Tibial nerve (tissue), 4 donors: ENCODE measurements around the gene ZBTB8OS.

Source experiments
- EP300 ChIP-seq, 2 donors: sonication (generic); formaldehyde crosslinking; IDR thresholded peaks; one replicate each; pipeline ENCODE4 v1.6.1; 2017; ENCODE audit warnings: antibody characterized with exemption in 2 of 2, mild to moderate bottlenecking in 1 of 2
- POLR2A ChIP-seq, 2 donors: fragments of 450-650 bp; IDR thresholded peaks; one replicate each; pipeline ENCODE4 v1.6.1; 2017; ENCODE audit warnings: antibody characterized with exemption in 2 of 2, mild to moderate bottlenecking in 2 of 2, moderate library complexity in 2 of 2
- TF ChIP-seq, protein P1 (sequence below), 5 experiments: fragments of 200-600 bp in 3 of 5; fragments of 450-650 bp in 2 of 5; sonication (generic) in 3 of 5; IDR thresholded peaks; one replicate each; pipeline ENCODE4 v1.5.1; 2016 to 2019; ENCODE audit warnings: antibody characterized with exemption in 5 of 5, mild to moderate bottlenecking in 3 of 5, moderate library complexity in 2 of 5

- TF ChIP-seq, protein P1, sequence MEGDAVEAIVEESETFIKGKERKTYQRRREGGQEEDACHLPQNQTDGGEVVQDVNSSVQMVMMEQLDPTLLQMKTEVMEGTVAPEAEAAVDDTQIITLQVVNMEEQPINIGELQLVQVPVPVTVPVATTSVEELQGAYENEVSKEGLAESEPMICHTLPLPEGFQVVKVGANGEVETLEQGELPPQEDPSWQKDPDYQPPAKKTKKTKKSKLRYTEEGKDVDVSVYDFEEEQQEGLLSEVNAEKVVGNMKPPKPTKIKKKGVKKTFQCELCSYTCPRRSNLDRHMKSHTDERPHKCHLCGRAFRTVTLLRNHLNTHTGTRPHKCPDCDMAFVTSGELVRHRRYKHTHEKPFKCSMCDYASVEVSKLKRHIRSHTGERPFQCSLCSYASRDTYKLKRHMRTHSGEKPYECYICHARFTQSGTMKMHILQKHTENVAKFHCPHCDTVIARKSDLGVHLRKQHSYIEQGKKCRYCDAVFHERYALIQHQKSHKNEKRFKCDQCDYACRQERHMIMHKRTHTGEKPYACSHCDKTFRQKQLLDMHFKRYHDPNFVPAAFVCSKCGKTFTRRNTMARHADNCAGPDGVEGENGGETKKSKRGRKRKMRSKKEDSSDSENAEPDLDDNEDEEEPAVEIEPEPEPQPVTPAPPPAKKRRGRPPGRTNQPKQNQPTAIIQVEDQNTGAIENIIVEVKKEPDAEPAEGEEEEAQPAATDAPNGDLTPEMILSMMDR (IDR thresholded peaks at IDR 0.05) = no peak
- TF ChIP-seq POLR2A (IDR thresholded peaks at IDR 0.05) = no peak
- TF ChIP-seq EP300 (IDR thresholded peaks at IDR 0.05) = no peak
Measured at GRCh38 chr1:32686387-32686786, 36.0 kb upstream of the ZBTB8OS start.
